SH-SY5Y (cell line): ENCODE data around the gene SNRPD3.
A peak's percentile ranks its signal among the peaks of the same experiment; 100 is the strongest.

ENCODE experiments used
- GATA2 ChIP-seq: IDR thresholded peaks from 2 replicates; pipeline ENCODE4 v1.6.1; 2011; ENCODE audit warnings: mild to moderate bottlenecking, low read depth, low read length
- GATA3 ChIP-seq: IDR thresholded peaks from 2 replicates; pipeline ENCODE4 v1.6.1; 2011; ENCODE audit warnings: low read depth, mild to moderate bottlenecking, low read length, moderate library complexity

SNRPD3 gene

DNA sequence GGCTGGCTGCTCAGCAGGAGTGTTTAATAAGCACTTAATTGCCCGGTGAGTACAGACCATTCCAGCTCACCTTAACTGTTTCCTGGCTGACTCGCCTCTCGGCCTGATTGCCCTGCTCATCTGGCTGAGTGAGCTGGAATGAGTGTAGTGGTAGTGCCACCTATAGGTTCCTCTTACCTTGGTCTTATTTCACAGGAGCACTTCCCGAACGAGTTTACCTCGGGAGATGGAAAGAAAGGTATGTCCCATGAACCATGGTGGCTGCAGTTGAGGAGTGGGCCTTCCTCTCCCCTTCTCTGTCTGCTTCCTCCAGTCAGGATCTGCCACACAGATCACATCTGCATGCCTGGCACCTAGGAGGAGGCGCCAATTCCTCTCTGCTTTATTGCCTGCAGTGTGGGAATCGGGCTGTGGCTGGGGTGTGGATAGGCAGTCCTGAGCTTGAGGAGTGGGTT, 34.0 kb upstream of the SNRPD3 start:
- no peak for TF ChIP-seq GATA2
- TF ChIP-seq GATA3: no peak

DNA sequence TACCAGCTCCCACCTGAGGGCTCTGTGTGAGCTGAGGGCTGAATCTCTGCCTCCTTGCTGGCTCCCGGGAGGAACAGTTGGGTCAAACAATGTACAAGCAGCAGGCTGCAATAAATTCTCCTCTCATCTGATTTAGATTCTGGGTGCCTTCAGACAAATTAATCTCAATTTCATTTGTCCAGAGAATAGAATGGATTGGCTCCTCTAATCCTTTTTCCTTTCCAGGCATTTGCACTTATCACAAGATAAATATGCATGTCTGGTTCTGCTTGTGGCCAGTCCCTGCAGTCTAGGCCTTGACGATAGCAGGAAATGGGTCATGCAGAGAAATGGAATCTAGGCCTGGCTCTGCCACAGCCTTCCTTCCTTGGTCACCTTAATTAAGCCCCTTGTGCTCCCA, 31.9 kb upstream of the SNRPD3 start:
- TF ChIP-seq GATA3: no peak
- TF ChIP-seq GATA2: peak; percentile 79

DNA sequence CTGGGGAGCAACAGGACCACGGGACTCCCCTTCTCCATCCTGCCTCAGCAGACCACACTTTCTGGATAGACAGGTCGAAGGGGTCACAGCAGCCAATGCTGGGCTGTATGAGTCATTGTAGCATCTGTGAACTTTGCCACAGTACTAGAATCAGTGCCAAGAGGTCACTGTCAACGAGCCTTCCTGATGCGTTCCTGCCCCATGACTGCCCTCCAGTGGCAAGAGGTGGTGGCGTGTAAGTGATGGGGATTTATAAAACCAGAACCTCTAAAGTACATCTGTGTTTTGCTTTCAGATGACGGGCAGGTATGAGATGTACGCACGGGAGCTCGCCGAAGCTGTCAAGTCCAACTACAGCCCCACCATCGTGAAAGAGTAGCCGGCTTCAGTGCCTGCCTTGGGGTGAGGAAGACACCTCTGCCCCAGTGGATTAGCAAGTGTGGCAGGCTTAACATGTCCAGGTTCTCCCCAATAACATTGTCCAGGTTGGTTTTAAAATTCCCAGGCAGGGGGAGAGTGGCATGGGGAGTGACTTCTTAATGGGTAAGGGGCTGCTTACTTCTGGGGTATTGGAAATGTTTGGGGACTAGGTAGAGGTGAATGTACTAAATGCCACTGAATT, 30.3 kb upstream of the SNRPD3 start:
- TF ChIP-seq GATA3: no peak
- TF ChIP-seq GATA2: no peak

DNA sequence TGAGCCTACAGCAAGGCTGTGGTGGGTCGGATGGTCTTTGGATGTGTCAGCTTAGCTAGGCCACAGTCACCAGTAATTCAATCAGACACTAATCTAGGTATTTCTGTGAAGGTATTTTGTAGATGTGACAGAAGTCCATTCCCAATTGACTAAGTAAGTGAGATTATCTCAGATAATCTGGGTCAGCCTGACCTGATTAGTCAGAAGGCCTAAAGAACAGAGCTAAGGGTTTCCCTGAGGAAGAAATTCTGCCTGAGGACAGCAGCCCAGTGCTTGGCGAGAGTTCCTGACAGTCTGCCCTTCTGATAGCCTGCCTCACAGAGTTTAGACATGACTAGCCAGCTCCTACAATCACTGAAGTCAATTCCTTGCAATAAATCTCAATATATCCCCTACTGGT, 29.6 kb upstream of the SNRPD3 start:
- TF ChIP-seq GATA2: no peak
- TF ChIP-seq GATA3: no peak

DNA sequence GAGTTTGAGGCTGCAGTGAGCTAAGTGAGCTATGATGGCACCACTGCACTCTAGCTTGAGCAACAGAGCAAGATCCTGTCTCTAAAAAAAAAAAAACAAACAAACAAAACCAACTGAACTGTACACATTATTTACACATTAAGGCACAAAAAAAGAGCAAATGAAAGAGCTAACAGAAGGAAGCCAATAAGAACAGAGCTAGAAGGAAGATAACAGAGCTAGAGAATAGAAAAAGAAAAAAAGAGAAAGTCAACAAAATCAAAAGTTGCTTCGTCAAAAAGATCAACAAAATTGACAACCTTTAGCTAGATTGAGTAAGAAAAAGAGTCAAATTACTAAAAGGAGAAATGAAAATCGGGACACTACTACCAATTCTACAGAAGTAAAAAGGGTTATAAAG, 25.9 kb upstream of the SNRPD3 start:
- TF ChIP-seq GATA2 (no peak), GATA3 (no peak)

DNA sequence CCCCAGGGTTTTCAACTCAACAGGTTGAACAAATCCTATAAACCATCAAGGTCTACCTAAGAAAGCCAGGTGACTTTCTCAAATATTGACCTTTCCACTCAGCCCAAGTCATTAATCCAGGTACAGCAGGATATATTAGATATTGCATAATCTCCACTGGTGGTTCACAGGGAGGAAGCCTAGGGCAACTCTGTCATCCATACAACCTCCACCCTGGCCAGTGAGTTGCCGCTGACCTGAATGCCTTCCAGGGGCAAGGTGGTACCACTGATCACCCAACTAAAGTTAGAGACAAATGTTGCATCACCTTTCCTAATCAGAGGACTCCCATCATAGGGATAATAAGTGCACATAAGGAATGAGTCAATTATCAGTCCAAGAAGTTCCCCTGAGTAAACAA, 23.7 kb upstream of the SNRPD3 start:
- TF ChIP-seq GATA3 (no peak), GATA2 (no peak)

DNA sequence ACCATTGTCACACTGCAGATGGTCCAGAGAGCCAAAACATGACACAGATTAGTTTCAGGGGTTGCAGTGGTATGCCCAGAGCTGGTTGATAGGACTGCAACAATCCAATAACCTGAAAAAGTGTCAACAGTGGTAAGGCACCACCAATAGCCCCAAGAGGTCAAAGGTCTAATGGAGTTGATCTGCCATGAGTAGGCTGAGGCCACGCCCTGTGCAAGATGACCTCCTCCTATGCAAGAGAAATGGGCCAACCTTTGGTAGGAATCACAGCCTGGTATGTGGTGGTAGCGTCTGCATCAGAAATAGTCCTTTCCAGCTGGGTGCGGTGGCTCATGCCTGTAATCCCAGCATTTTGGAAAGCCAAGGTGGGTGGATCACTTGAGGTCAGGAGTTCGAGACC, 20.5 kb upstream of the SNRPD3 start:
- TF ChIP-seq GATA3 (no peak), GATA2 (no peak)

DNA sequence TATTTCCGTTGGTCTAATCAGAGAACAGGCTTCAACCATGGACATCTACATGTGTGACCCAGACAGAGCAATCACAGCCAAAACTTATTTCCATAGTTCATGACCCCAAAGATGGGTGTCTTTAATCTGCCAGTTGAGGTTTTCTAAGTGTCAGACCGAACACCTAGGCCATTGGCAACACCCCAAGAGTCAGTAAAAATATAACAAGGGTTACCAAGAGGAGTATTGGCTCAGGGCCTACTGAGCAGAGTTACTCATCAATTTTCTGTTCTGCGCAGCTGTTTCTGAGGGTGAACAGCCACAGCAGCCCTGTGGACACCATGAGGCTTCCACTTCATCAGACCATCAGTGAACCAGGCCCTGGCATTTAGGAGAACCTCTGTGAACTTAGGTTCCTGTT, 19.7 kb upstream of the SNRPD3 start:
- TF ChIP-seq GATA2: no peak
- no peak for TF ChIP-seq GATA3

DNA sequence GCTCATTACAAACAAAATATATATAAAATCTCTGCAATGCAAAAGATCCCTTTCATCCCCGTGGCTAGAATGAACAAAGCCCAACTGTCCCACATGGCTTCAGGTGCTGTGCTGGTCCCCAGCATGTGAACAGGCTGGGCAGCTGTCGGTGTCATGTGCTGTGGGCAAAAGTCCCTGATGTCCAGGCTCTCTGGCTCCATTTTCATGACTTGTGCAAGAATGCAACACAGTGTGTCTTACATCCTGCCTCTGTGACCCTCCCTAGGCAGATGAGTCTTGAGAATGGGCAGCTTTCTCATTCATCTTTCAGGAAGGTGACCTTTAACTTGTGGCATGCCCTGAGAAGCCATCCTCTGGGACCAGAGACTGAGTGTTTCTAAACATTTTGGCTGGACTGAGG, 15.3 kb upstream of the SNRPD3 start:
- TF ChIP-seq GATA3: no peak
- TF ChIP-seq GATA2: no peak

DNA sequence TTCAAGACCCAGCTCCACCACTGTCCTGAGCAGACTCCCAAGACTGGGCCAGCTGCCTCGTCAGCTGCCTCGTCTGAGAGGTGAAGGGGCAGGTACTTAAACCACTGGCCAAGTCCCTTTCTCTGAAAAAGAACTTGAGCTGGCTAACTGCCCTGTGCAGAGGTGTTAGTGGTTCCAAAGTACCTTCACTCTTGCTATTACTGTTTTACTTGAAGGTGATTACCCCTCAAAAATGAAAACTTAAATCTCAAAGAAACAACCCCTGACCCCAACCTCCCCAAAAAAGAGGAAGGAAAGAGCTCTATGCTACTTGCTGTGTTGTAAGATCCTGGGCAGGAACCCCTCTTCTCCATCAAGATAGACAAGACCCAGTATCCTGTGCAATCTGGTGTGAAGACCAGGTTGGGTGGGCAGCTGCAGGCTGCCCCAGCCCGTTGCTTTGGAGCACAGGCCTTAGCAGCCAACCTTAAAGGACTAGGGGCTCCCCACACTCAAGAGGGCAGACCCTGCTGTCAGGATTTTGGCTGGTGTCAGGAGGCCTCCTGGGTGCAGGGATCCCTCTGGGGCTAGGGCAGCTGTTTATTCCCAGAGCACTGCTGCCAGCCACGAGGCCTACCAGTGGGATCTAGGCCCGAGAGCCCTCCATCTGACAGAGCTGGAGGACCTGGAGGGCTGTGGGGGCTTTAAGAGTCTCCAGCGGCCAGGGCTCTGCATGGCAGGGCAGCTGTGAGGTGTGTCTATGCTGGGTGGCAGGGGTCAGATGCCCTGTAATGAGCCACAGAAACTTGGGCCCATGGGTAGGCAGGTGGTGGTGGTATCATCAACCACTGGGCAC, 13.9 kb upstream of the SNRPD3 start:
- TF ChIP-seq GATA3: no peak
- TF ChIP-seq GATA2: no peak

DNA sequence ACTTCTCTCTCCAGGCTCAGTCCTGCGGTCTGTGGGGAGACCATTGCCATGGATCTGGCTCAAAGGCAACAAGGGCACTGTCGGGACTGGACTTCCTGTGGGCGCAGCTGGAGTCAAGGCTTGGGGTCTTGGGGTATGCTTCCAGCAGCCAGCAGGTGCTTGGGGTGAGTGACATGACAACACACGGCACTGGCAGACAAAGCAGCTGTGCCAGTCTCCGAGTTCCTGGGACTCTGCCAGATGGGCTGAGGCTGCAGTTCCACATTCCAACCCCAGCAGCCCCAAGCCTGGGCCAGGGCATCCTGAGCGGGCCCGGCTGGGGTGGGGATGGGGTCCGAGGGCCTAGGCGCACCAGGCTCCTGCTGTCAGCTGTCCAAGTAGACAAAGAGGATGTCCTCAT, 13.2 kb upstream of the SNRPD3 start:
- TF ChIP-seq GATA3 (no peak), GATA2 (no peak)

DNA sequence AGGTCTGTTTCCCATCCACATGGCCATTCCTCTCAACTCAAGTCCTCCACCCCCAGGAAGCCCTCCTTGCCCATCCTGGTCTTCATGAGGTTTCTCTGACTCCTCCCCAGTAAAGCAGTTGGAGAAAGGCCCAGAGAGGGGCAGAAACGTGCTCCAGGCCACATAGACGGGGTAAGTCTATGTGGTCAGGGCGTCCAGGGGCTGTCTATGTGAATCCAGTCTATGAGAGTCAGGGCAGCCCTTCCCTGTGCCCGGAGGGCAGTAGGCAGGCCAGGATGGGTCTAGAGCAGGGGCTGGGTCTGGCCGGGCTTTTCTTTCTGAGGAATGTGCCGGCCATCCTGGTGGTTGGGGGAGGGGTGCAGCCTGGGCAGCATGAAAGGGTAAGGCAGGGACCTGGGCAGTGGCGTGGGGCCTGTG, 12.6 kb upstream of the SNRPD3 start:
- TF ChIP-seq GATA3 (no peak), GATA2 (no peak)

DNA sequence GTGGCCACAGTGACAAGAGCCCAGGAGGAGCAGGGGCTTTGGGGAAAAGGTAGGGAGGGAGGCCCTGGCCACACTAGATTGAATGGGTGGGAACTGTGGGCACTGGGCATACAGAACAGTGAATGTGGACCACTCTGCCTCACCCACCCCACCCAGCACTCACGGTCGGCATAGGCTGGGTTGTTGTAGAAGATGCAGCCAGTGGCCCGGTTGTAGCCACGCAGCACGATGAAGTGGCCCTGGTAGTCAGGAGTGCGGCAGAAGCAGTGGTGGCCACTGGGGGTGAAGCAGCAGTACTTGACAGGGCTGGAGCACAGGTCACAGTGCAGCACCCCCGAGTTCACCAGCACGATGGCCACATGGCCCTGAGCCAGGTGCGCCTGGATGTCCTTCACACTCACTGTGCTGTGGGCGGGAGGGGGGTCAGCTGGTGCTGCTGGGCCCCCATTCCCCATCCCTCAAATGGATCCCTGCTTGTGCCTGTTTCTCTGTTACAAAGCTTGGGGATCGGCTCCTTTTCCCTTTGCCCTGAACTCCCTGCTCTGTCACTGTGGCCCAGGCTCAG, 12.0 kb upstream of the SNRPD3 start:
- TF ChIP-seq GATA2 (no peak), GATA3 (no peak)

DNA sequence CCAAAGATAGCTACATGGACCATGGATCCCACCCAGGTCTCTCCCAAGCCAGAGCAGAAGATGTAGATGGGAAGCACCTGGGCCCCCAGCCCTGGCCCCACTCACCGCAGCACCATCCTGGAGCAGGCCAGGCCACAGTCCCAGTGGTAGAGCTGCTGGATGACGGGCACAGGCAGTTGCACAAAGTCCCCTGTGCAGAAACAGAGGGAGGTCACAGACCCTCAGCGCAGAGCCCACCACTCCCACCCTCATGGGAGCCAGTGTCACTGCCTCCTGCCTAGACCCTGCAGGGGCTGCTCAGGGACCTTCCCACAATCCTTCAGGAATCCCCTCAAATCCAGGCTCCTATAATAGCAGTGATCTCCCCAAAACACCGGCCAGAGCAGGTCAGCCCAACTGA, 7.0 kb upstream of the SNRPD3 start:
- TF ChIP-seq GATA3 (no peak), GATA2 (no peak)
